ENCODE results near the gene BTBD17.

BTBD17 gene

DNA sequence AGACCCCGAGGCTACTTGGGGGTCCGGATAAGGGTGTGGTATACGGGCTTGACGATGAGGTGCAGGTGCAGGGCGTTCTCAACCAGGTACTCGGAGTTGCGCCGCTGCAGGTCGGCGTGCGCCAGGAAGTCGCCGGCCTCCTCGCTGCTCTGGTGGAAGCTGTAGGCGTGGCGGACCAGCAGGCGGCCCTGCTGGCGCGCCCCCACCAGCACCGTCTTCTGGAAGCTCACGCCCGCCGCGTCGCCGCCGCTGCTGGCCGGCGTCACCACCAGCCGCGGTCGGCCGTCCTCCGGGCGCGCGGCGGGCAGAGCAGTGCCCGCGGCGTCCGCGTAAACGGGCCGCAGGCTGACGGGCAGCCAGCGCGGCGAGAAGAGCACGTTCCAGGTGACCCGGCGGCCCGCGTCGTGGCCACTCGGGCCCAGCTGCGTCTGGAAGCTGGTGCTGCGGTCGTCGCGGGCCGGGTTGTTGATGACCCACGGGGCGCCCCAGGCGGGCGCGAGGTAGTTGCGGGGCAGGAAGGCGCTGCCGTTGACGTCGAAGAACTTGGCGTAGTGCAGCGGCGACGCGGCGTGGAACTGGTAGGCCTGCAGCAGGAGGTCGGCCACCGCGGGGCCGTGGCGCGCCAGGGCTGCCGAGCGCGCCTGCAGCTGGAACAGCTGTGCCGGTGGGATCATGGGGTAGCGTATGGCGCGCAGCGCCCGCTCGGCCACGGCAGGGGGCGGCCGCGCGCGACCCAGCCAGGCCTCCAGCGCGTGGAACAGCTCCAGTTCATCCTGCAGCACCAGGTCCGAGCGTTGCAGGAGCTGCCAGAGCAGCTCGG, 4.8 kb downstream of the BTBD17 start:
- DNase-seq, result no peak

DNA sequence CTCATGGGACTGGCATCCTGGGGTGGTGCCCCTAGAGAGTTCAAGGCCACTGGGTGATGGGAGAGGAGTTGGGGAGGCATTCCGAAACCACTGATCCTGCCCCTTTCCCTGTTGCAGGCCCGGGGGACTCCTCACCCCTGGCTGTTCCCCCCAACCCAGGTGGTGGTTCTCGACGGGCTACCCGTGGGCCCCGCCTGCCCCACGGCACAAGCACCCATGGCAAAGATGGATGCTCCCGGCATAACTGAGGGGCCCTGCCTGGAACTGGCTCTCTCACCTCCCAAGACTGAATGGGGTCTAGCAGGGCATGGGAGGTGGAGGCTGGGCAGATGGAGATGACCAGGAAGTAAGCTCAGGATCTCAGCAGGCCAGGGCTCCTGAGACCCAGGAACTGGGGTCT, 6.6 kb downstream of the BTBD17 start:
- DNase-seq, result no peak

DNA sequence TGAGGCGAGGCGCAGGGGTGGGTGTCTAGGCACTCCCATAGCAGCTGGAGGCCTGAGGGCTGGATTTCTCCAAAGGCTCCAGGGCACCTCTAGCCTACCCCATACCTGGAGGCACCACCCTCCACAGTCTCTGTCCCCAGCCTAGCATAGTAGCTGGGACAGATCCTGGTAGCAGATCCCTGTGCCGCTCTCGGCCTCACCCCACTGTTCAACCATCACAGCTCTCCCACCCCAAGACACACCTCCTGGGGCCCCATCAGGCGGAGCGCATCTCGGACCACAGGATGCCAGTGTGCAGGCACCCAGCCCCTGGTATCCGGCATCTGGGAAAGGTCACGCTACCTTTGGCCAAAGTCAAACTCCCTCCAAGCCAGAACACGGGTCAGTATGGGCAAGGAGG, 7.1 kb downstream of the BTBD17 start:
- DNase-seq, result no peak

DNA sequence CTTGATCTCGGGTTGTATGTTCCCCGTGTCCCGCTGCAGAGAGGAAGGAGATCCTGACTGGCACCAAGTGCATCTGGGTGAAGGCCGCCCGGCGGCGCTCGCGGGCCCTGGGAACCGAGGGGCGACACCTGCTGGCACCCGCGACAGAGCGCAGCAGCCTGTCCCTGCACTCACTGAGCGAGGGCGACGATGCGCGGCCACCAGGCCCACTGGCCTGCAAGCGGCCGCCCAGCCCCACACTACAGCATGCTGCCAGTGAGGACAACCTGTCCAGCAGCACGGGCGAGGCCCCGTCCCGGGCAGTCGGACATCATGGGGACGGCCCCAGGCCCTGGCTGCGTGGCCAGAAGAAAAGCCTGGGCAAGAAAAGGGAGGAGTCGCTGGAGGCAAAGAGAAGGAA, 7.5 kb downstream of the BTBD17 start:
- no peak for DNase-seq

DNA sequence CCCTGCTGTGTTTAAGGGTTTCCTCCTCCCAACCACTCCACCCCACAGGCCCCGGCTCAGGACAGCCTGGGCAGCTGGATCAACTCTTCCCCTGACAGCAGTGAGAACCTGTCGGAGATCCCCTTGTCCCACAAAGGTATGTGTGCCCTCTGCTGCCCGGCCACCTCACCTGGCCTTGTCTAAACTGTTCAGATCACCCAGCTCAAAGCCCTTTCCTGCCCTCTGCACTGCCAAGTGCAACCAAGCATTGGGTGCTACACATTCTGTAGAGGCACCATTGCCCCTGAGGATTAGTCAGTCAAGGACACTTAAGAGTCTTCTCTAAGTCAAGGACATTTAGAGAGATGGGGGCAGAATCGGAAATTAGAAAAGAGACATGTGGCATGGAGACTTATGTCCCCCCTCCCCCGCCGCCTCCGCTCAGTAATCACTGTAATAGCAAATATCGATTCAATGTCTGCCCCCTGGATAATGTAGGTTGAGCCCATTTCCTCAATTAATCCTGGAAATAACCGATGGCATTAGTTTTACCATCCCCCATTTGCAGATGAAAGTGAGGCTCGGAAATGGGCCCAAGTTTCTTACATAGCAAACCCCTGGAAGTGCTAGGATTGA, 8.1 kb downstream of the BTBD17 start:
- no peak for DNase-seq

DNA sequence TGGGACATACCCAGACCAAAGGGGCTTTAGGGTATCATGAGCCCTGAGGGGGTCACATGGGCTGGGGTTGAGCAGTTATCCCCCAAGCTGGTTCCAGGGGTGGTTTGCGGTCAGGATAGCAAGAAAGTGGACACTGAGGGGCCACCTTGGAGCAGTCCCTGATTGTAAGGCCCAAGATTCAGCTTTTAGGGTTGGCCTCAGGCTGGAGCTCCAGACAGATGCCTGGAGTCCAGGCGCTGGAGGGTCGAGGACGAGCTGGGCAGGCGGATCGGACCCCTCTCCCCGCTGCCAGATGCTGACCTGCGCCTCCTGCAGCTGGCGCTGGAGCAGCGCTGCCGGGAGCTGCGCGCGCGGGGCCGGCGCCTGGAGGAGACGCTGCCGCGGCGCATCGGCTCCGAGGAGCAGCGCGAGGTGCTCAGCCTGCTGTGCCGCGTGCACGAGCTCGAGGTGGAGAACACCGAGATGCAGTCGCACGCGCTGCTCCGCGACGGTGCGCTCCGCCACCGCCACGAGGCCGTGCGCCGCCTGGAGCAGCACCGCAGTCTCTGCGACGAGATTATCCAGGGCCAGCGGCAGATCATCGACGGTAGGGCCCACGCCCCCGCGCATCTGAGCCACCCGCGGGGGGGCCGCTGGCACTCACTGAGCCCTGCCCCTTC, 10.0 kb downstream of the BTBD17 start:
- no peak for DNase-seq

DNA sequence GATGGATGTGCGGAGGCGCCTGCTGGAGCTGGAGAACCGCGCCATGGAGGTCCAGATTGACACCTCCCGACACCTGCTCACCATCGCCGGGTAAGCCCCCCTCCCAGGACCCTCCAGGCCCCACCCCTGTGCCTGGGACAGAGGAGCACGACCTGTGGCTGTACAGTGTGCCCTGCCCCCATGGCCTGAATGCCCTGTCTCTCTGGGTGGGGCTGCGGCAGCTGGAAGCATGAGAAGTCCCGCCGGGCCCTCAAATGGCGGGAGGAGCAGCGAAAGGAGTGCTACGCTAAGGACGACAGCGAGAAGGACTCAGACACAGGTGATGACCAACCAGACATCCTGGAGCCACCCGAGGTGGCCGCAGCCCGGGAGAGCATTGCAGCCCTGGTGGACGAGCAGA, 11.2 kb downstream of the BTBD17 start:
- no peak for DNase-seq

DNA sequence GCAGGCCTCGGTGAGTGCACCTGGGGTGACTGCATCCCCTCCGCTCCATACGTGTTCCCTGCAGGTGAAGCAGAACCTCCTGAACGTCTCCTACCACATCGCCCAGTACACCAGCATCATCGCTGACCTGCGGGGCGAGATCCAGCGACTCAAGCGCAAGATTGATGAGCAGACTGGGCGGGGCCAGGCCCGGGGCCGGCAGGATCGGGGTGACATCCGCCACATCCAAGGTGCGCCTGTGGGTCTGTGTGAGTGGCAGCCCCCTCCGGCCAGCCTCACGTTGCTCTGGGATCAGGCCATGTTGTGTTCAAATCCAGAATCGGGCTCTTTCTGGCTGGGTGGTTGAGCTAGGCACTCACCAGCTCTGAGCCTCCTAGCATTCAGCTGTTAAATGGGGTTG, 12.5 kb downstream of the BTBD17 start:
- DNase-seq, result no peak

DNA sequence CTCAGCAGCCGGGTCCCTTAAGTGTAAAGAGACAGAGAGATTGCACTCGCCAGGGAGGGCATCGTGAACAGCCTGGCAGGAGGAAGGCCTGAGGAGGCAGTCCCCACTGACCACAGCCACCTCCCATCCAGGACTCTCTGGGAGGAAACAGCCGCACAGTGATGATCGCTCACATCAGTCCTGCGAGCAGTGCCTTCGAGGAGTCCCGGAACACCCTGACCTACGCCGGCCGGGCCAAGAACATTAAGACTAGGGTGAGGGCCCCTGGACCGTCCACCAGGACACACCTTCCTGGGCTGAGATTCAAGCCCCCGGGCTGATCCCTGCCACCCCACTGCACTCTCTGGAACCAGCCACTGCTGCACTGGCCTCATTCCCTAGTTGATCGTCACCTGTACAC, 14.0 kb downstream of the BTBD17 start:
- DNase-seq, result no peak

DNA sequence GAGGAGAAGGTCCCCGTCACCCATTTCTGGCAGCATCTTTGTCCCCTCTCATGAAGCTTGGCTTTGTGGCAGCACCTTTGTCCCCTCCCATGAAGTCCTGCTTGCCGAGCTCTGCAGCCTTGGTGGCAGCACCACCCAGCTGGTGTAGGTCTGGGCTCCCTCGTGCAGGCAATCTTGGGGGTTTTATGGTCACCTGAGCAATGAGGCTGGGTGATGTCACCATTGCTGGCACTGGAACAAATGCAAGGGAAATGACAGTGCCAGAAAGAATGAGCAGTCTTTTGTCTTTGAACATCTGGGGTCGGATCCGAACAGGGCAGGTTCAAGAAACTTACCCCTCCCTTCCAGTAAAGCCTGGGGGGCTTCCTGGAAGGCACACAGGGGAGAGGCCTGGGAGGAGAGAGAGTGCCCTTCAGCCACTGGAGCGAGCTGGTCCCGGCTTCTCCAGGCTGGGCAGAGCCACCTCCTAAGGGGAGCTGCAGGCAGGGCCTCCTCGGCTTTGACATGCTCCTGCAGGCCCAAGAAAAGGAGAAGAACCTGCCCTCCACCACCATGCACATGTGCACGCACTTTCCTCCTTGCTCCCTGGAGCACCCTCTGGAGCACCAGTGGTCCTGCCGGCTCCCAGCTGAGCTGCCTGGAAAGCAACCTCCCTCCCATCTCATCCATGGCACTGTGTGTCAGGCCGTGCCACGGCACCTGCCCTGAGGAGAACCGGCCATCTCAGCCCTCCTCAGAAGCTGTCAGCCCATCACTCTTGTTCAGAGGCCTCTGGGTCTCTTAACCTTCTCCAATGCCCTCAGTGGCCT, 16.0 kb downstream of the BTBD17 start:
- no peak for DNase-seq

DNA sequence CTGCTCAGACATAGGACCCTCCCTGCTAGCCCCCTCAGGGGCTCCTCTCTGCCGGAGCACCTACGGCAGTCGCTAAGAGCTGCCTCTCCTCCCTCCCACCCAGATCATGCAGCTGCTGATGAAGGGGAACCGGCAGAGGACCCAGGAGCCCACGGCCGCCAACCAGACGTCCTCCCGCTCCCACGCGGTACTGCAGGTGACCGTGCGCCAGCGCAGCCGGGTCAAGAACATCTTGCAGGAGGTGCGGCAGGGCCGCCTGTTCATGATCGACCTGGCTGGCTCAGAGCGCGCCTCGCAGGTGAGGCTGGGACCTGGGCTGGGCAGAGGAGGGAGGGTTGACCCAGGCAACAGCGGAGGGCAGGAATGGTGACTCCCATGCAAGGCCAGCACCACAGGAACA, 17.0 kb downstream of the BTBD17 start:
- no peak for DNase-seq

DNA sequence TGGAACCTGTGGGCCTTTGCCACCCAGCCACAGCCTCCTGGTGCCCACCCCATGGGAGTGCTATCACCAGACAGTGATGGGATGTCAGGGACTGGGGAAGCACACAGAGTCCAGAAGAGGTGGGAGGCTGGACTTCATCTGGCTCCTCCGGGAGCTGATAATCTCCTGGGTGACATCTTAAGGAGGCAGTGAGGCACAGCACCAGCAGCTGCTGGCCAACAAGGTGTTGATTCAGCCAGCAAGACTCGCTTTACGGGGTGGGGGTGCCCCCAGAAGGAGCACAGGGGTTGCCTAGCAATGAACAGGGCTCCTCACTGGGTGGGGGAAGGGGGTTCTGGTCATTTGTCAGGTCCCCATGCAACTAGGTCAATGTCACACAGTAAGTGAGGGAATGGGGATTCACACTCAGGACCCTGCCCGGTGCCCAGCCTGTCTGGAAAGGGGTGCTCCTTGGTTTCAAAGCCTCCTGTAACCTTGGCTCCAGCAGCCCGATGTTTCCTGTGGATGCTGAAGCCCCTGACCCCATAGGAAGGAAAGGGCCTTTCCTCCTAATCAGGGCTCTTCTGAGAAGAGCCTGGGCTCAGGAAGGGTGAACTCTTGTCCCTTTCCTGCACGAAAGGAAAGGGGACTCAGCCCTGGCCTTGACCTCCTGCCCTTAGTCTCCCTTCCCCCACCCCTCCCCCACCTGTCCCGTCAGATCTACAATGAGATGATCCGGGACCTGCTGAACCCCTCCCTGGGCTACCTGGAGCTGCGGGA, 18.0 kb downstream of the BTBD17 start:
- DNase-seq, result no peak

DNA sequence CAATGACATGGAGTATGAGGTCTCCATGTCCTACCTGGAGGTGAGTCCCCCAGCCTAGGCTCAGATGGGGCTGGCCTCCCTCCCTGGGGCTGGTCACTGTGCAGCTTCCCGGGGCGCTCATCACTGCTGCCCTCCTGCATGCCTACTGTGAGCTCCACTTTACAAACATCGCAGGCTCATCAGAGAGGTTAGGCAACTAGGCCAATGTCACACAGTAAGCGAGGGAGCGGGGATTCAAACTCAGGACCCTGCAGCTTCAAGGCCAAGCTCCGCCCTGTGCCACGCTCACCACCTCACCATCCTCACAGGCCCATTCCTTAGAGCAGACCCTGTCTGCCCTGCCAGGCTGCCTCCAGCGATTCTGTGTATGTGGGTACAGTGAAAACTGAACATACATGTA, 18.5 kb downstream of the BTBD17 start:
- no peak for DNase-seq

DNA sequence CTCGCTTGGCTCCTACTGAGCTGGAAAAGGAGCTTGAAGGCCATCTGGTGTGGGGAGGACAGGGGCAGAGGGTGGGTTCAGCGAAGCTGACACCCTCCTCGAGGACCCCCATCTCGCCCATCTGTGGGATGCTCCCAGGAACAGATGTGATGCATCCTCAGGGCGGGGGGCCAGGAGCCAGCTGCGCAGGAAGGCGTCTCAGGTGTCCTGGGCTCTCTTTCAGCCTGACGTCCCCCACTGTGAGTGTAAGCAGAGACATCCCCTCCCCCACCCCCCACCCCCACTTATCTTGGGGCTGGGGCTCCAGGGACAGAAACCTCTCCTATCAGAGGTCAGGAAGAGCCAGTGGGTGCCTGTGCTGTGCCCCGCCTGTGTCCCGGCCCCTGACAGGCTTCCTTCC, 19.4 kb downstream of the BTBD17 start:
- DNase-seq, result no peak

DNA sequence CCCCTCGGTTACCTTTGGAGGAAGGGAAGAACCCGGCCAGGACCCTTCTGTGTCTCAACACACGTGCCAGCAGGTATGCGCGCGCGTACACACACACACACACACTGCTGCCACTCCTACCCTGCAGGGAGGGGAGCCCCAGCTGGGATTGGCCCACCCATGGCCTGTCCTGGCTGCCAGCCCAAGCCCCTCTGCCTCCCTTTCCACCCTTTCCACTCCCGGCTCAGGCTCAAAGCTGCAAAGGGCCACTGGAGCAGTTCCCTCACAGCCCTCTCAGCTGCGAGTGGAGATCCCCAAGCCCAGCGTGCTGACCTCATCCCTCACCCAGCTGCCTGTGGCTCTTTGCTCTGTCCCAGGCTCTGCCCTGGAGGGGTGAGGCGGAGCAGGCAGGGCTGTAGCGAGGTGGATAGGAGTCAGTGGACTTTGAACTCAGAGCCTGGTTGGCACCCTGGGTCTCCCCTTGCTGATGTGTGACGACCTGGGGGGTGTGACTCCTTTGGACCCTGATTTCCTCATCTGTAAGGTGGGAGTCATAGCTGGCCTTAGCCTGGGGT, 21.1 kb downstream of the BTBD17 start:
- no peak for DNase-seq

DNA sequence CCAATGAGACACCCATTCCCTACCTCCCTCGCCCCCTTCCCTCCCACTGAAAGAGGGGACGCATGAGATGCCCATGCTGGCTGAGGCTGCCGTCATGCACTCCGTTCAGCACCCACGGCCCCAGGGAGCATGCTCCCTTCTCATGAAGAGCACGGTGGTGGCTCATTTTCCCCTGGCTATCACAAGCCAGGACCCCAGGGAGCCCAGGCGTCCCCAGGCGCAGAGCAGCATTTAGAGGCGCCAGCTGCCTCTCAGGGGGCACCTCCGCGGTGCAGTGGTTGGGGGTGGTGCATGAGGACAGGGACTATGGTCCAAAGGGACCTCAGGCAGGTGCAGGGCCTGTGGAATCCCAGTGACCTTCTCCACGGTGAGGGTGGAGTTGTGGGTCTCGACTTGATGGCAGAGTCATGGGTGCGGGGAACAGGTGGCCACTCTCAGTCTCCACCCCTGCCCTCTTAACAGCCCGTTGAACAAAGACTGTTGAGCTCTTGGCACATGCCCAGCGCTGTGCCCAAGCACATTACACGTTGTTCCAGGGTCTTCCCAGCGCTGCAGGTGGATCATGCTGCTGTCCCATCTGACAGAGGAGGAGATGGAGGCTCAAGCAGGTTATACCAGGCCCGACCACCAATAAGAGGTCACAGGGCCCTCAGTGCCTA, 22.0 kb downstream of the BTBD17 start:
- no peak for DNase-seq

DNA sequence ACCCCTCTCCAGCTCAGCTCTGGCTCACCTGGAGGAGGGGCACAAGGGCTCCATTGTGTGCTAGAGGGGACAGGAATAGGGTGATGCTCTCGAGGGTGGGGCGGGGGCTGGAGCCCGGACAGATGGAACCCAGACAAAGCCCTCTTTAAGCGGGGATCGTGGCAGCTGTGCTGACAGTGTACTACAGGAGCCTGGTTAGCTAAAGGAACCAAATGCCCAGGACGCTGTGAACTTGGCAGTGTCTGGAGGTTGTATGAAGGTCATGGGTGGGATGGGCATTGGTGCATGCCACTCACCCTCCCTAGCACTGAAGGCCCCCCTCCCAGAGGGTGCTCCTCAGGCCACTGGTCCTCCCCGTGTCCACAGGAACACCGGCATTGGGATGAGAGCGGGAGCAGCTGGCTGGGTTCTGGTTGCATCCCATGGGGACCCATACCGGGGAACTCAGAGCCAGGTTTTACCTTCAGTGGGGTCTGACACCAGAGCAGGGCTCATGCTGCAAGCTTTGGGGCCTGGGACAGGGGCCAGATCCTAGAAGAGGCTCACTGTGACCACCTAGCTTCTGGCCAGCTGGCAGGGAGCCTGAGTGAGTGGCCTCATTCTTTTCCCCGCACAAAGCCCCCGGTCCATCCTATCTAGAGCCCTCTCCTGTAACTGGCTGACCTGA, 23.7 kb downstream of the BTBD17 start:
- no peak for DNase-seq

DNA sequence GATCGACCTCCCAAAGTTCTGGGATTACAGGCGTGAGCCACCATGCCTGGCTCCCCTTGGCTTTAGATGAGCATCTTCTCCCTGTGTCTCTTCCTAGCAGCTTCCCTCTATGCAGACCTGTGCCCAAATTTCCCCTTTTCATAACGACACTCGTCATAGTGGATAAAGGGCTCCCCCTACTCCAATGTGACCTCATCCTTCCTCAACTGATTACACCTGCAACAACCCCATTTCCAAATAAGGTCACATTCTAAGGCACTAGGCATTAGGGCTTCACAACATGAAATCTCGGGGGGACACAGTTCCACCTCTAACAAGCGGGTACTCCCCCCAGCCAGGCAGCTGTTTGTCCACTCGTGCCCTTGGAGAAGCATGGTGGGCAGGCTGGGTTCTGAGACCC, 25.4 kb downstream of the BTBD17 start:
- no peak for DNase-seq

DNA sequence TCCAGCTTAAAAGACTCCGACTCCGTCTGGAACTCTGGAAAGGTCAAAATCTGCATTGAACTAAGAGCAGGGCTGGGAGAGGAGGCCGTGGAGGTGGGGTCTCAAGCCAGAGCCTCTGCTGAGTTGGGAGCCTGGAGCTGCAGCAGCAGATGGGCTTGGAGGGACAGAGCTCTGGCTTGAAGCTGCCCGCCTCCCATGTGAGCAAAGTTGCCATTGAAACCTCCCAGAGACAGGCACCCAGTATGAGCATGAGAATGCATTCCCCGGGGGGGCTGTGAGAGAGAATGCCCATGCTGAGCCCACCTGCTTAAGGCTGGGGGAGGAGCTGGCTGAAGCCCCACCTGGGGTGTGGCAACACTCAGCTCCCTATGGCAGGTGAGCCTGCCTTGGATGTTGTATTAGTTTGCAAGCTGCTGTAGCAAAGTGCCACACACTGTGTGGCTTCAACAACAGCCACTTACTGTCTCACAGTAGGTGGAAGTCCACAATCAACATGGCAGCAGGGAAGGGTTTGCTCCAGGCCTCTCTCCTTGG, 26.1 kb downstream of the BTBD17 start:
- DNase-seq, result no peak

DNA sequence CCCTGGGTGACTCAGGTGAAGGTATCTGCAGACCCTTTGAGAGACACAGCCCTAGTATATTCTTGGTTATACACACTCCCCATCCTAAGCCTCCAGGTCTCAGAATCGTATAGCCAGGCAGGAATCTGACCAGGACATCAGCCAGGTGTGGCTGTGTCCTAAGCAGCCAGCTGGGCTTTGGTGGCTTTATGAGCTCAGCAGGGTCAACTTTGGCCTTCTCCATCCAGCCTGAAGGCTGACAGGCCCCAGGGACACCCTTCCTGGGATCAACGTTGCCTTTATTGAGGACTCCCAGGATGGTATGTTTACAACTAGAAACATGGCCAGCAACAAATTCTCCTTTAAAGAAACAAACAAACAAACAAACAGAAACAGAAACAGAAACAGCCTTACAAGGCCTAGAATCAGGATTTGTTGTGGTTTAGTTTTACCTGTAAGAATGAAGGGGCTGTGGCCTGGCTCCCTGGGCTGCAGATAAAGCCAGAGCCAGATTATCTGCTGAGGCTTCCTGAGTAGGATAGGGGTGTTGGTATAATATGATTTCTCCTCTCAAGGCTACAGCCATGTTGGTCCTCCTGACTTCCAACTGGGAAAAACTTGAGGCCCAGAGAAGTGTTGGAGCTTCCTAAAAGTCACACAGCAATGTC, 27.2 kb downstream of the BTBD17 start:
- DNase-seq, result no peak

Measured in NK-92 treated with Interleukin-12 subunit alpha and Interleukin-12 subunit beta, amount 100 ng/mL, for 24 hours (cell line).